Anterior cingulate cortex (tissue), 58 donors: Measurements from ENCODE around the gene DLG2.
A peak's percentile ranks its signal among the peaks of the same experiment; 100 is the strongest.

Source experiments
- DNase-seq, 58 donors: peaks; one replicate each; lab custom pipeline; 2025; lab: John Stamatoyannopoulos, UW

The DLG2 gene

DNA sequence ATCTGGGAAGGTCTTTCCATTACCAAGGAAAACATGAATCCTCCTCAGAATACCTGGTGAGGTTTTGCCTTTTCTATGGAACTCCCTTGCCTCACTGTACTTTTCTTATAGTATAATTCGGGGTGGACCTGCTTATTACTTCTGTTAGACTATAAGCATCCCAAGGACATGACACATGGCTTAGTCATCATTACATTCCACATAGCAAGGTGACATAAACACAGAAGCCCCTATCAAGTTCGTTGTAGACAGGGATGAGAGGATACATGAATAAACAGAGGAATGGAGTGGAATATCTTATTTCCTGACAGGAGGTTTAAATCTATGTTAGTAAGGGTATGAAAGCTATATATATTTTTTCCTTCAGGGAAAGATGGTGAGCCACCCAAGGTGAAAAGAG lies 1808.8 kb downstream of the DLG2 start:
- no peak for DNase-seq

DNA sequence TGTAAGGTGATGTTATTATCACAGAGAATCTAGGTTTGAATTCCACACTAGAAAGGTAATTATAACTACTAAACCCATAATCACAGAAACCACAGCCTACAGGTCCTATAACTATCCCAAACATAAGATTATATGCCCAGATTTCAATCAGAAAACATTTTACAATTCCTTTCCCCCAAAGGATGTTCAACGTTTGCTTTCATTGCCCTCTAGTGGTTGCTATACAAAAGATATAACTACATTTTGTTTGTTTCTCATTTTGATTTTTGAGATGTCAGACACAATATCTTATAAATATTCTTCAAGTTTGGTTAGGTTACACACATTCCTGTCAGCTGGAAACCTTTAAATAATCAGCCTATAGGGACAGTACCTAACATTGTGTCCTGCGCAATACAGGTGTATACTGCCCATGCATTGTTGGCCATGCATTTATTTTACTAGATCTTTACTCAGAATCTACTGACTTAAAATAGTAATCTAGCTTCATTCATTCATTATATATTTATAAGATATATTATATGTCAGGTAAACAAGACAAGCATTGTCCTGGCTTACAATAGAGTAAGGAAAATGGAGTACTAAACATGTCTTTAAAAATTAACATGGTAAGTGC lies 1810.5 kb downstream of the DLG2 start:
- no peak for DNase-seq

GRCh38 chr11:83815736-83816135 lies 1811.4 kb downstream of the DLG2 start:
- DNase-seq, result no peak

- DNase-seq, result peak in 1 of 58 donors; percentile 11
These were observed 1813.8 kb downstream of the DLG2 start for GRCh38 chr11:83813296-83813695.

DNA sequence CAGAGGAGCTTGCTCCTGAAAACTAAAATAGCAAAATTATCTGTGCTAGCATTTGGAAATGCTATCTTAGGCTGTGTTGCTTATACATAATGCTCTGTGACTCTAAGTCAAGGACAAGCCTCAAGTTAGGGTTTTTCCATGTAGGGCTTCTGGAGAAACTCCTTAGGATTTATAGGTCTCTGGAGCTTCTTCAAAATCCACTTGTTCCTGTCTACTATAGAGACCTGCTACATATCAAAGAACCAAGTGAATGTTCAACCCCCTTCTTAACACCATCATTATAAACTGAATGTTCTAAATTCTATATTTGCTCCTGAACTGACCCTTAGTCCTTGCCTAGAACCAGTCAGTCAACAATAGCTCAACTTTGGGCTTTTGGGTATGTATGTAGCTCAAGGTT lies 1817.9 kb downstream of the DLG2 start:
- DNase-seq, result no peak

GRCh38 chr11:83801799-83802198 lies 1825.3 kb downstream of the DLG2 start:
- DNase-seq, result no peak

DNA sequence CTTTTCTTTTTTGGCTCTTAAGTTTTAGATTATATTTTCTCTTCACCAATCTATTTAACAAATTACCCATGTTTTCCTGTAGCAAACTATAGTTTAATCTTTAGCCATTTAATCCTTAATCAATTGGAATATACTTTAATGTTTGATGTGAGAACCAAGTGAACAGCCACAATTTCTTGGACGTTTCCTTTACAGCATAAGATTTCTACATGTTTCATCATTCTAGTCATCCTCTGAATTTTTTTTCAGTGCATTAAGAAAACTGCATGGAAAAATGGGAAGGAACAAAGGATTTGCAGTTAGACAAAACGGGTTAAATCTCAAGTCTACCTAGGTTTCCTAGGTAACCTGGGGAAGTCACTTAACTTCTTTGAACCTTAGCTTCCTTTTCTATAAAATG lies 1833.8 kb downstream of the DLG2 start:
- no peak for DNase-seq

GRCh38 chr11:83791557-83791956 lies 1835.6 kb downstream of the DLG2 start:
- no peak for DNase-seq

- DNase-seq, result no peak
These were observed 1841.2 kb downstream of the DLG2 start for GRCh38 chr11:83785942-83786341.

DNA sequence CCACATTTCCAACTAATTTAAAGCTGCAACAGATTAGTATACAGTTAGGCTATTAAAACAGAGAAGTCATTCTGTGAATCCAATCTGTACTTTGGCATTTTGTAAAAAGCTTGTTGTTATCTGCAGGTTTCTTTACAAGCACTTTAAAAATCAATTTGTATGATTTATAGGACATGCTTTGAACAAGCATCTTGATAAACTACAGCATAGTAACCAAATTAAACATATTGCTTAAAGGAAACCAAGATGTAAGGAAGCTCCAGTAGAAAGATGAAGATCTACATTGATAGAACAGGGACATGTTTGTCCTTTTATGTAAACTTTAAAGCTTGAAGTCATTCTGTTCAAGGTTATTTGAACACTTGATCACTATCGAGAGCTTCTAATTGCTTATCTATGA lies 1842.7 kb downstream of the DLG2 start:
- DNase-seq, result no peak

DNA sequence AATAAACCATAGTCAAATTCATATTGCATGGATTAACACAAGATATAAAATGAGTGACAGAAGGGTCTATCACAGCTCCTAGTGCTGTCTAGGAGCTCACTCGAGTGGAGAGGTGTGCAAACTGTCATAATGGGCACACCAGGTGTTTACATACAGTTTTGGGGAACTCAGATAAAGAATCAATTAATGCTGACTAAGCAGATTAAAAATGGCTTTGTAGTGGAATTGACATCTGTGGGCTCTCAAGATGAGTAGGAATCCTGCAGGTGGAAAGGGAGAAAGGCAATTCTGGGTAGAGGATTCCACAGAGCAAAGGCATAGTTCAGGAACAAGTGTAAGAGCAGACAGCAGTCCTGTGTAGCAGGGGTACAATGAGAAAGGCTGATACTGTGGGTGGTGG lies 1844.8 kb downstream of the DLG2 start:
- no peak for DNase-seq

DNA sequence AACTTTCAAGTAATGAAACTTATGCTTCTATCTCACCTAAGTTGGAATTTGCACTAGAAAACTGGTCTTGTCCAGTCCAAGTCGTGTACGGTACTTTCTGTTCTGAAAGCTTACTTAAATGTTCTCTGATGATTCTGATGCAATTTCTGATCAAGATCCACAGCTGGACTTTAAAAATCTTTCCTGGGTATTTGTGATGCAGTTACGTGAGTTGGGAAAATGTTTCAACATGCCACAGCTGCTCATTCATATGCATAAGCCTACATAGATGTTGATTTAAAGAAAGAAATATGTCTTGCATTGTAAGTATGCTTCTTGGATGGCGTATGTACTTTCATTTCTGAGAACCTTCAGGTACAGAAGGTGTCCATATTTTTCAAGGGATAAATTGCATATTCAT lies 1847.3 kb downstream of the DLG2 start:
- DNase-seq, result no peak

- no peak for DNase-seq
These were observed 1848.5 kb downstream of the DLG2 start for GRCh38 chr11:83778596-83778995.

DNA sequence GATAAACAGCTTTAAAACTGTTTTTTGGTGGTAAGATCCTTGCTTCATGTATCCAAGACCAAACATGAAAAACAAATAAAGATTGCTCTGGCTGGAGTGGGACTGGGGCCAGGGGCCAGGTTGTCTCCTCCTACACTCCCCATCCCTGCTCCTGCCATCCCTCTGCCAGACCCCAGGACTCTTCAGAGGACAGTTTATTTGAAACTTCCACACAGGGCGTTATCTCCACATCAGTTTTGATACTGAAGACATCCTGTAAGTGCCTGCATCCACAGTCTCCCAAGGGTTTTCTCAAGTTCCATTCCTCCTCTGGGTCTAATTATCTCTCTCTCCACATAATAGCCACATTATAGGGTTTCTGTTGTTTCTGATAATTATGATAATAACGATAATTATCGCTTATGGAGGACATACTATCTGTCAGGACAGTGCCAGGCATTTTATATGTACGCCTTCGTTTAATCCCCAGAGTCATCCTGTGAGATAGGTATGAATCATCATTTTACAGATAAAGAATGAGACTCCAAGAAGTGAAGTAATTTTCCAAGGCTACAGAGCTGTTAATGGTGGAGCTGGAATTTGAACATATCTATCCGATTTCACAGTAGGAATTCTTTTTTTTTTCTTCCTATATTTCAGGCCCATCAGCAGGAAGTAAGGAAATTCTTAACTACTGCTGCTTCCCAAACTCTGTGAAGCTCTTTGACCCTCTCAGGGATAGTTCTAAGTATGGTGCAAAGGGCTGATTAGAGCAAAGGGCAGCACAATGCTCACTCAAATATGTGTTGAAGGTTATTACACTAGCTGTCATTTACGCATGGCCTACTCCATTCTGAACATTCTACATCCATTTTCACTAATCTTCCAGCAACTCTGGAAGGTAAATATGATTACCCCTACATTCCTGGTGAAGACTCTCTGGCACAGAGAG lies 1852.9 kb downstream of the DLG2 start:
- no peak for DNase-seq

- DNase-seq, result no peak
These were observed 1858.7 kb downstream of the DLG2 start for GRCh38 chr11:83768489-83768888.

- DNase-seq, result no peak
These were observed 1860.2 kb downstream of the DLG2 start for GRCh38 chr11:83766932-83767331.

GRCh38 chr11:83764643-83765042 lies 1862.5 kb downstream of the DLG2 start:
- DNase-seq, result no peak

DNA sequence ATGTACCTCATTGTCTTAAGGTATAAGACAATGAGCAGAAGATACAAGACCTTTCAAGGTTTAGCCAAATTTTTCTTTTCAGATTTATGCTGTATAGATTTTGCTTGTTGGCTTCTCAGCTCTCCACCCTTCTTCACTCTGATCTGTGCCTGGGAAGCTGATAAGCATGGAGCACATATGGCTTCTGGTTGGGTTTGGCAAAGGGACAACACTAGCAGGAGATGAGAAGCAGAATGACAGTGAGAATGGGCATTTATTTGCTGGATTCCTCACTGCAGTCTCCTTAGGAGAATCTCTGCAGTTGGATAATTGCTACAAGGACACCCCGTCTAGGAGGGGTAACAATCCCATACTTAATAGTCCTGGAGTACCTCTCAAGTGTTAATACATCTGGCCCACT lies 1866.2 kb downstream of the DLG2 start:
- peak in 12 of 58 donors; percentile 1 to 43 (median 10) for DNase-seq

DNA sequence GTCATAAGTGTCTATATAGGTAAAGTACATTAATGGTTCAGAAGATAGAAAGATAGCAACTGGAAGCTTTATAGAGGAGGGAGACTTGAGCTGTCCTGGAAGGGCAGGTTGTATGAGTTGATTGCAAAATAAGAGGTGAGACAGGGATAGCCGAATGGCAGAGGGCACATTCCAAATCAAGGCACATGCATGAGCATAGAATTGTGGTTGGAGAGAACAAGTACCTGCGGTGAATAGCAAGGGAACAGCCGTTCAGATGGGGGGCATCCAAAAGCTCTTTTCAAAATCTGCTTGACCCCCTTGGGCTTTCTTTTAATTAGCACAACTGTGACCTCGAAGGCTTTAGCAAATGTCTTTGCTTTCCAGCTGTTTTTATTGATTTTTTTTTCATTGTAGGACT lies 1868.0 kb downstream of the DLG2 start:
- DNase-seq, result no peak

GRCh38 chr11:83751041-83751440 lies 1876.1 kb downstream of the DLG2 start:
- DNase-seq, result no peak

- no peak for DNase-seq
These were observed 1880.1 kb downstream of the DLG2 start for GRCh38 chr11:83746921-83747585.
